DMS114 treated with DMSO at 0.1 percent for 48 hours (cell line): Measurements from ENCODE around the gene DHRSX.
"Not testable (repeated sequence)": the region's sequence is repeated elsewhere in the genome, so short reads cannot be mapped to it uniquely, and the experiment has no call there.

Source experiments
- DNase-seq: peaks from one replicate; lab custom pipeline; 2025; ENCODE audit not compliant: unreplicated experiment; lab: John Stamatoyannopoulos, UW

DHRSX gene

DNA sequence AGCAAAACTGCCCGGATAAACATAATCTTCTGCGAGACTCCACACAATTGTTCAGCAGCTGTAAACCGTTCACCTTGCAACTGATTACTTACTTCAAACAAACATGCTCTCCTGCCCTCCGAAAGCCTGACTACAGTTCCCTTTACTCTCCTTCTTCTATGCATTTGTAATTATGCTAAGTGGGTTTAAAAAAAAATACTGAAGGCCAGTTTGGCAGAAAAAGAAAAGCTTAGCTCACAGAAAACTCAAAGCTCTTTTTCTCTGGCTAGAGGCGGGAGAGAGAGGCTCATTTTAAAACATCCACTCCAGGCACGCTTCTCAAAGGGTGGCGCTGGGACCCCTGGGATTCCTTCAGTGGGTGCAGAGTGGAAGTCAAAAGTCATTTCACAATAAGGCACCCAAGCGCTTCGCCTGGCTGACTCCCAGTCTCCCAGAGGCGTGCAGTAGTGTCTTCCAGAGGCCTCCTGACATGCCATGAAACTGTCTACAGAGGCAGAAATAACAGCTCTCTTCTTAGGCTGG, 1.9 kb downstream of the DHRSX start:
- no peak for DNase-seq

DNA sequence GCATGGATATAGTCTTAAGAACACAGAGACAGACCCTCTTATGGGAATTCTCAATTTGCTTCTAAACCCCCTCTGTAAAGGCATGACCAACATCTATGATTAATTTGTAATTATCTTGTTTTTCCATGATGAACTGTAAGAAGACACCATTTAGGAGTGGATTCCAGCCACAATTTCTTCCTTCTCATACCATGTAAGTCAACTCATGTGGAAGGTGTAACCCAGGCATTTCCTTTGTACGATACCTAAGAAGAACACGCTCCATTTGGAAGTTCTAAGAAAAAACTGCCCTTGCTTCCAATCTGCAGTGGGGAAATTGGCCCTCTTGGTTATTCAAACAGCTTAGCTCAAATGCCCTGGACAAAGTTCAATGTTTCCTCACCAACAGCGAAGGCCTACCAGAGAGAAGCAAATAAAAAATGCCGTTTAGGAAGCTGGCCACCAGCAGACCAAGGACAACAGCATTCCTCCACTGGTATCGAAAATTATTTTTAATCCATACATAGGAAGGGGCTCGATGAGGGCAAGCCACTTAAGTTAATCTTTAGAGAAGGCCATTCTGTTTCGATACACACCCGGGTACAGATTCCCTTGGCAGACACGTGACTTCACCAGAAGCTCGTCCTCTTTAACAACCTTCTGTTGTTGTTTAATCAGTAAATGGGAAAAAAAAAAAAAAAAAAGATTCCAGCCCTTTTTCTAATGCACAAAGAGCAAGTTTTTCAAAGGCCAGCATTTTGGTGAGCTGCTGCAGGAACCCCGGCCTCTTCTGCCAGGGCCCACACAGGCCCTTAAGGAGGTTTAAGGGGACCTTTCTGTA, 2.6 kb downstream of the DHRSX start:
- no peak for DNase-seq

DNA sequence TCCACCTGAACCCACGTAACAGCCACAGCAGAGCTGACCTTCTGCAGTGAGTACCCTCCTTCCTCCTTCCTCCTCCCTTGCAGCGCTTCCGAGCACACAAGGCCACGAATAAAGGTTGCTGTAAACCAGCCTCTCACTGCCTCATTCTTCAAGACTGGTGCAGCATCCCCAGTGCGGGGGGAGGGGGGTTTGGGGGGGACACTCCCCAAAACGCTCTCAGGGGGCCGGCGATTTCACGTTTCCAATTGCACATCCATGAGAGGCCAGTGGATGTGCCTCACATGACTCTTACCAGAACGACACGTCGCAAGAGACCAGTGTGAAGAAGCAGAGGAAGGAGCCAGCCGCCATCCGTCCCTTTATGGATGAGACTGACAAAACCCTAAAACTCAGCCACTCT, 5.2 kb downstream of the DHRSX start:
- no peak for DNase-seq

DNA sequence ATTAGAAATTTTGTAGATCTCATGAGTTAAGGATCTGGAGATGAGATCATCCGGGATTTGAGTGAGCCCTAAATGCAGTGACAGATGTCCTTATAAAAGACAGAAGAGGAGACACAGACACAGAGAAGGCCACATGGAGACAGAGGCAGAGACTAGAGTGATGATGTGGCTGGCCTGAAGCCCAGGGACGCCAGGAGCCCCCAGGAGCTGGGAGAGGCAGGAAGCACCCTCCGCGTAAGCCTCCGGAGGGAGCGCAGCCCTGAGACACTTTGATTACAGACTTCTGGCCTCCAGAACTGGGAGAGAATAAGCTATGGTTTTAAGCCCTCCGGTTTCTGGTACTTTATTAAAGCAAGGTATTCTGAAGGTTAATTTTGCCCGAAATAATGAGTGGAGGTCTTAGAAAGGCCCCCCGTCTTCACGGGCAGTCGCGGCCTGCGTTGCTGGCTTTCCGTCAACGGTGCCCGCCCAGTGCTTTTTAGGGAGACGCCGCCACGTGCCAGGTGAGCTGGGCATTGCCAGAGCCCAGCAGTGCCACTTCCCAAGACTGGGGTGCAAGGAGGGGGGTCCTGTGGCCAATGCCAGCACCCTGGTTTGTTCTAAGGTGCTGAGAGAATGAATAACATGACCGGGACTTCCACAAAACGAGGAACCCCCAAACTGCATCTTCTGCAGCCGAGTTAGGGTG, 8.1 kb downstream of the DHRSX start:
- no peak for DNase-seq

DNA sequence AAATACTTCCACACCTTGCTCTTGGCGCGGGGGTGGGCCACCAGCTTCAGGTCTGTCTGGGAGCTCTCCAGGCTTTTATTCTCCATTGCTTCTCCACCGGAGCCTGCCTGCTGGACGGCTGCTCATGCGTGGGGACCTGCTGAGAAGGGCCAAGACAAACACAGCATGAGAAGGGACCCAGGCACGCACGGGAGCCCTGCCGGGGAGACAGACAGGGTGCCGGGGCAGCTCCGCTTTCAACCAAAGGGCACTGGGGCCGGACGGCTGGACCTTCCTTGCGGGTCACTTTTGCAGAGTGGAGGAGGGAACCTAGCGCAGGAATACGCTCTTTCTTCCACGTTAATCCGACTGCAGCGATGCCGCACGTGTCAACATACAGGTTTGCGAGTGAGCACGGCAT, 10.1 kb downstream of the DHRSX start:
- DNase-seq, result no peak

DNA sequence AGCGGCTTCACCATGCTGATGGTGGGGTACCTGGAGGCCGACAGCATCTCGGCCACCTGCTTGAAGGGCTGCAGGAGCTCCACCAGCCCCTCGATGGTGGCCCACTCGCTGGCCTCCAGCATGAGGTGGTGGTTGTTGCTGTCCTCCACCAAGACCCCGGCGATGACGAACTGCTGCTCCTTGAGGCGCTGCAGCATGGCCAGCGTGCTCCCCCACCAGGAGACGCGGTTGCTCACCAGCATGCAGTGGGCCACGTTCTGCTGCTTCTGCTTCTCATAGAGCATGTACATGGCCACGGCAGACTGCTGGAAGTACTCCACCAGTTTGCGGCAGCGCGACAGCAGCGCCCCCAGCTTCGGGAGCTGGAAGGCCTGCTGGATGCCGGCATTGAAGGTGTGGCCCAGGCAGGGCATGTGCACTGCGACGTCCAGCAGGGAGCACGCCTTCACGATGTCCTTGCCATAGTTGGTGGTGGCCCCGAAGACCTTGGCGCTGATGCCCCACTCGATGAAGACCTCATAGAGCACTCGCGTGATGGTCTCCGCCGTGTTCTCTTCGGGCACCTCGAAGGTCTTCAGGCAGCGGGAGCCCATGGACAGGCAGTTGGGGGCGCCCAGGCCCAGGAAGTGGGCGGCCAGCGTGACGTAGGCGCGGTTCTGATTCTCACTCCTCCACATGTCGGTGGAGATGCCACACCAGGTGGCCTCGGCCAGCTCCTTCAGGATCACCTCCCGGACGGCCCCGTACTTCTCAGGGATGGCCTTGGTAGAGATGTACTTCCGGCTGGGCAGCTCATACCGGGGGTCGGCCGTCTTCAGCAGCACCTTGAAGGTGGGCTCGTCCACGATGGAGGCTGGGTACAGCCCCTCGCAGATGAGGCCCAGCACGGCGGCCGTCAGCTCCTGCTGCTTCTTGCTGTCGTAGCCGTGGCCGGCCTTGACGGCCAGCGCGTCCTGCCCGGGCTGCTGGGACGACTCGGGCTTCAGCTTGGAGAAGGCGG, 11.0 kb downstream of the DHRSX start:
- DNase-seq, result no peak

DNA sequence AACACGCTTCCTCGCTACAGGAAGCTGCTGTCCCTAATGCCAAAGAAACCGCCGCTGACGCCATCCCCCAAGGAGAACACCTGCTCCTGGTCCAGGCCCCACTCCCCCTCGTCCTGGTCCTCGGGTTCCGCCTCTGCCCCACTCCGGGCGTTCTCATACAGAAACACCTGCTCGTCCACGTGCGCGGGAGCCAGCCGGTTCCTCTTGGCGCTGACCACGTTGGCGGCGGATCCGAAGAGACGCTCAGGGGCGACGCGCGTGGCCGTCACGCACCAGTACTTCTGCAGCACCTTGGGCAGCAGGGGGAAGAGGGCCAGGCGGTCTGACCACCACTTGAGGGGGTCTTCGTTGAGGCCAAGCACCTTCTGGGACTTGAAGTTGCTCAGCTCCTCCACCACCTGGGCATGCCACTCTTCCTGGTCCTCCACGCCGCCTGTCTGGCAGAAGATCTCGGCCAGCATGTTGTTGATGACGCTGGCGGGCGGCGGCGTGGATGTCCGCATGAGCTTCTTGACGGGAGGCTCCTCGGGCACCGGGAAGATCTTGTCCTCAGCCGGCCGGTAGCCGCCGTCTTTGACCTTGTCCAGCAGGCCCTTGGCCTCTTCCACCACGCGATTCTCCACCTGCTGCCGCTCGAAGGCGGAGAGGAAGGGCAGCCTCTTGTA, 12.0 kb downstream of the DHRSX start:
- DNase-seq, result no peak

DNA sequence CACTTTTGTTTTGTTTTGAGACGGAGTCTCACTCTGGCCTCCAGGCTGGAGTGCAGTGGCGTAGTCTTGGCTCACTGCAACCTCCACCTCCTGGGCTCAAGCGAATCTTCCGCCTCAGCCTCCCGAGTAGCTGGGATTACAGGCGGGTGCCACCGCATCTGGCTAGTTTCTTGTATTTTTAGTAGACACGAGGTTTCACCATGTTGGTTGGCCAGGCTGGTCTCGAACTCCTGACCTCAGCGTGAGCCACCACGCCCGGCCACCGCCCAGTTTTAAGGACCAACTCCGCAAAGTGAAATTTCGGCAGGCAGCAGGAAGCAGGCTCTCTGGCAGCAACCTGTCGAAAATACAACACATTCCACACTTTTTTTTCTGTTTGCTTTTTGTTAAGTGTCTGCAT, 13.4 kb downstream of the DHRSX start:
- DNase-seq, result no peak

DNA sequence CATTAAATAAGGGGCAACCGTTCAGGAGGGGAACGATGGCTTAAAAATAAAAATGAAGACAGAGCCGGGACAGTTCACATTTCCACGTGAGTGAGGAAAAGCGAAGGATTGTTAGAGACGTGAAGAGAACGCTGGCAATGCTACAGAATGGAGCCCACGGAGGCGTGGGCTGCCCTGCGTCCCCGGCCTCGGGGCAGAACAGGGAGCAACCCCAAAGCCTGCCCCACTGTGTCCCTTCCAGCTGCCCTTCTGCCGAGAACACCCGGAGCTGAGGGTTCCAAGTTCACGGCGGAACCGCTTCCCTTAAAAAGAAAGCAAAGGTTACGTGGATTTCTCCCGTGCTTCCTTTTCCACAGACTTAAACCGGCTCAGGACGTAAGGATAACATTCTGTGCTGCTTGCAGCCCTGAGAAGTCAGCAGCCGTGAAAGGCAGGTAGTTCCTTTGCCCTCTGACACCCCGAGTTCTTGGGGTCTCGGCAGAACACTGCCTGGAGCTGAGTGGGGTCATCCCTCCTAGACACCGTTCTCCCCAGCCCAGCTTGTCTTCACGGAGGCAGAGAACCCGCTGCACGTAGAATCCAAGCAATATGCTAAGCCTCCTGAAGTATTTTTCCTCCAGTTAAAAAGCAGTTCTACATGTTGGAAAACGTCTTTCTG, 14.2 kb downstream of the DHRSX start:
- no peak for DNase-seq

- no peak for DNase-seq
Measured at GRCh38 chrX:2485789-2486345, 14.9 kb downstream of the DHRSX start.

DNA sequence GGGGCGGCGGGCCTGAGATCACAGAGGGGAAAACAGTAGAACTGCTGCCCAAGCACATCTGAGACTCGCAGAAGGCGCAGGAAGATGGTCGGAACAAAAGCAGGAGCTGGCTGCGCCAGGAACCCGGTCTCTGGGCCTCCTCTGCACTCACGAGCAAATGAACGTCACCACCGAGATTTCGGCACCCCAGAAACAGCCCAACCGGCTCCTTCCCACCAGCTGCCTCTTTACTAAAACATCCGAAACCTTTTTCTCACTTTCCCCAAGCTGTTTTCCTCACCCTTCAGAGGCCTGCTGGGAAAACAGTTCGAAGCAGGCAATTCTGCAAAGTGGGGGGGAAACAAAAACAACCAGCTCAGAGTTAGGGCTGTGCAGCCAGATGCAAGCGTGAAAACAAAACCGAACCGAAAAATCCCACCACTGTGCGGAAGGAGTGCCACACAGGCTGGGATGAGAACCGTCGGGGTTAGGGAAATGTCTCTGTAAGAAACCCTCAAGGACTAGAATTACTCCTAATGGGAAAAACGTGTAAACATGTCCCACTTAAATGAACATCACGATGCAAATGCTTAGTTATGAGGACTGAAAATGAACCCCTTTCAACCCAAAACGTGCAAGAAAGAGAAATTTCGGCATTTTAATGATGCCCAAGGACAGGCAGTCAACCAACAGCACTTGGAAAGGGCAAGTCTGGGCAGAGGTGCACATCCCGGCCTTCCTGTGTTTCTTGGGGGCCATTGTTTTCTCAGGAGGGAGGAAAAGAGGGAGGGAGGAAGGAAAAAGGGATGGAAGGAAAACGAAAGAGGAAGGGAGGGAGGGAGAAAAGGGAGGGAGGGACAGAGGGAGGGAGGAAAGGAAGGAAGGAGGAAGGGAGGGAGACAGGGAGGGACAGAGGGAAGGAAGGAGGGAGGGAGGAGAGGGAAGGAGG, 15.8 kb downstream of the DHRSX start:
- DNase-seq, result no peak

- no peak for DNase-seq
Measured at GRCh38 chrX:2484256-2484655, 16.5 kb downstream of the DHRSX start.

DNA sequence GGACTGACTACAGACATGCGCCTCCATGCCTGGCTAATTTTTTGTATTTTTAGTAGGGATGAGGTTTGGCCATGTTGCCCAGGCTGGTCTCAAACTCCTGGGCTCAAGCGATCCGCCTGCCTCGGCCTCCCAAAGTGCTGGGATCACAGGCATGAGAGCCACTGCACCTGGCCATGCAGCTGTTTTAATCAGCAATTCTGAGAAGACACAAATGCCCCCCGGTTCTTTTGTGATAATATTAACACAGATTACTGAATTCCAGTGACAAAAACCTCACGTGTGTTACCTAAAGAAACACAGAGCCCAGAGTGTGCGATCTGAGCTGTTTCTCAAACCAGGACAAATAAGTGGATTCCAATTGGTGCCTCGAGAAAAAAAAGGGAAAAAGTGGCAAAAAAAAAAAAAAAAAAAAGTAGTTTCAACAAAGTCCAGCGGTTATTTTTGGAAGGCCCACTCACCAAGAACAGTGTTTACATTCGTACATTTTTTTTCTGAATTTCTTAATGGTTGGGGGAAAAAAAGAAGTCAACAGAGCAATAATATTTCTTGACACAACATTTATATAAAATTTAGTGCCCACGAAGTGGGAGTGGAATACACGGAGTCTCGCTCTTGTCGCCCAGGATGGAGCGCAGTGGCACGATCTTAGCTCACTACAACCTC, 17.2 kb downstream of the DHRSX start:
- no peak for DNase-seq

GRCh38 chrX:2481597-2481996, 19.2 kb downstream of the DHRSX start:
- not testable (repeated sequence) for DNase-seq

- not testable (repeated sequence) for DNase-seq
Measured at GRCh38 chrX:2479982-2480381, 20.8 kb downstream of the DHRSX start.

DNA sequence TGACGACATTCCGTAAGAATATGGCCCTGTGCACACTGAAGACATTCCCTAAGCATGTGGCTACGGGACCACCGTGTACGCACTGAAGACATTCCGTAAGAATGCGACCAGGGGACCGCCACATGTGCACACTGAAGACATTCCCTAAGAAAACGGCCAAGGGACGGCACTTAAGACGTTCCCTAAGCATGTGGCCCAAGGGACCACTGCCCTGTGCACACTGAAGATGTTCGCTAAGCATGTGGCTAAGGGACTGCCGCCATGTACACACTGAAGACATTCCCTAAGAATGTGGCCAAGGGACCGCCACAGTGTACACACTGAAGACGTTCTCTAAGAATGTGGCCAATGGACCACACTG, 21.4 kb downstream of the DHRSX start:
- DNase-seq, result no peak

DNA sequence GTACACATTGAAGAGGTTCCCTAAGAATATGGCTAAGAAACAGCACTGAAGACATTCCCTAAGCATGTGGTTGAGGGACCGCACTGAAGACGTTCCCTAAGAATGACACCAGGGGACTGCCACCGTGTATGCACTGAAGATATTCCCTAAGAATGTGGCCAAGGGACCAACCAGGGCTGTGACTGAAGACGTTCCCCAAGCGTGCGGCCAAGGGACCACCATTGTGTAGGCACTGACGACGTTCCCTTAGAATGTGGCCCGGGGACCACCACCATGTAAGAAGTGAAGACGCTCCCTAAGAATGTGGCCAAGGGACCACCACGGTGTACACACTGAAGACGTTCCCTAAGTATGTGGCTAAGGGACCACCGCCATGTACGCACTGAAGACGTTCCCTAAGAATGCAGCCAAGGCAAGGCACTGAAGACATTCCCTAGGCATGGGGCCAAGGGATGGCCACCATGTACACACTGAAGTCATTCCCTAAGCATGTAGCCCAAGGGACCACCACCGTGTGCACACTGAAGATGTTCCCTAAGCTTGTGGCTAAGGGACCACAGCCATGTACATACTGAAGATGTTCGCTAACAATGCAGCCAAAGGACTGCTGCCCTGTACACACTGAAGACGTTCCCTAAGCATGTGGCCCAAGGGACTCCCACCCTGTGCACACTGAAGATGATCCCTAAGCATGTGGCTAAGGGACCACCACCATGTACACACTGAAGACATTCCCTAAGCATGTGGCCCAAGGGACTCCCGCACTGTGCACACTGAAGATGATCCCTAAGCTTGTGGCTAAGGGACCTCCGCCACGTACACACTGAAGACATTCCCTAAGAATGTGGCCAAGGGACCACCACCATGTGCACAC, 22.0 kb downstream of the DHRSX start:
- no peak for DNase-seq
